Heart right ventricle (tissue), 16 donors: Measurements from ENCODE around the gene OR8B12. TPM values are rescaled to one million over a fixed set of nuclear protein-coding genes. Genes with fewer than 3 reads are reported as not detected.

Experiments used
- ATAC-seq, 8 donors: fragments of 200-7000 bp; cut with Tn5 transposase; one replicate each; pipeline ENCODE4 v1.9.1; 2020; ENCODE audit warnings: mild to moderate bottlenecking in 8 of 8, moderate library complexity in 8 of 8, moderate number of reproducible peaks in 1 of 8
- DNase-seq, 2 donors: peaks; one replicate each; pipeline ENCODE4 v3.0.0-alpha.2; 2020
- H3K27ac ChIP-seq, 10 donors: fragments of 200-600 bp; sonication (generic) in 2 of 10; one replicate each; pipeline versions ENCODE4 v1.5.0 to v1.8.0; 2020 to 2022; ENCODE audit warnings: mild to moderate bottlenecking in 3 of 10
- H3K27me3 ChIP-seq, 7 donors: fragments of 200-600 bp; one replicate each; pipeline ENCODE4 v1.8.0; 2021 to 2022; ENCODE audit warnings: mild to moderate bottlenecking in 2 of 7
- H3K36me3 ChIP-seq, 9 donors: fragments of 200-600 bp; sonication (generic) in 1 of 9; one replicate each; pipeline versions ENCODE4 v1.5.0 to v1.8.0; 2020 to 2022; ENCODE audit warnings: mild to moderate bottlenecking in 2 of 9
- H3K4me1 ChIP-seq, 9 donors: fragments of 200-600 bp; sonication (generic) in 1 of 9; one replicate each; pipeline versions ENCODE4 v1.5.0 to v1.8.0; 2020 to 2022; ENCODE audit warnings: mild to moderate bottlenecking in 4 of 9
- H3K4me3 ChIP-seq, 10 donors: fragments of 200-600 bp; sonication (generic) in 2 of 10; one replicate each; pipeline versions ENCODE4 v1.5.0 to v1.8.0; 2020 to 2022; ENCODE audit warnings: mild to moderate bottlenecking in 7 of 10, moderate library complexity in 2 of 10
- H3K9me3 ChIP-seq, 11 donors: fragments of 200-600 bp in 10 of 11; sonication (generic) in 2 of 11; one replicate each; pipeline versions ENCODE4 v1.5.0 to v1.8.0; 2013 to 2022; ENCODE audit warnings: mild to moderate bottlenecking in 2 of 11, control low read depth in 1 of 11, moderate library complexity in 1 of 11
- CTCF ChIP-seq, 9 donors: fragments of 200-600 bp; sonication (generic) in 2 of 9; IDR thresholded peaks; one replicate each; pipeline versions ENCODE4 v1.5.0 to v1.8.0; 2021 to 2022; ENCODE audit warnings: antibody characterized with exemption in 9 of 9, mild to moderate bottlenecking in 5 of 9, moderate library complexity in 1 of 9
- WGBS, 2 donors: extraction: QIAGEN DNeasy Blood & Tissue Kit; methylation state at CpG; one replicate each; pipeline ENCODE4 v1.1.7; 2013; ENCODE audit warnings: inconsistent platforms in 1 of 2; 5-methylcytosine and 5-hydroxymethylcytosine counted together
- intact Hi-C, 10 donors: fragments of 100-400 bp; cut with DNase I; formaldehyde crosslinking; loops; one replicate each; pipeline versions ENCODE4 v1.11.1 to v1.14.2; 2022
- polyA plus RNA-seq, 2 donors: library from polyadenylated mRNA; stranded (reverse); fragments of 200-250 nt; gene quantifications; one replicate each; pipeline ENCODE4 v1.2.3, GENCODE V29; 2013
- total RNA-seq, 10 donors: library from RNA; stranded (reverse); fragmentation: NEBNext Ultra II Directional in 3 of 10; extraction: Animal tissue kit (Norgen Biotek cat#: 25700) in 3 of 10; gene quantifications; one replicate each; pipeline versions ENCODE4 v1.2.1 to v1.2.4, GENCODE V29; 2021 to 2023
- donor health status: Arrhythmogenic right ventricular cardiomyopathy.
- donor health status: ischemic (EF 13 %, LVEDD 7.1; RV severe dilation, severe dysfunction).
- donor health status: healthy with polysubstance abuse.
- donor health status: DM: no; HTN: yes; CAD: no.
- donor health status: DM: no; HTN: no; CAD: no.
- donor health status: ischemic (EF 25% LVEDD 6.9; RV normal size, moderate dysfunction).
- donor health status: ischemic (EF 25% LVEDD 5.7; RV mildly dilated, moderate dysfunction).
- donor health status: healthy.
- donor health status: DM: yes; HTN: yes; CAD: no.
- donor health status: Ischemic cardiomyopathy.
- donor health status: ischemic (EF 35%, LVEDD 5.7; RV mildly dilated, moderate dysfunction).
- donor health status: nonischemic (EF 11% LVEDD 7.7; RV severe dilation, severe dysfunction).
- donor health status: DM: yes; HTN: yes; CAD: no.
- donor health status: PGD.
- donor health status: ischemic (EF 29% LVEDD 5.4; RV normal size, mild dysfunction).
- donor health status: nonischemic (EF 23%, LVEDD 6.1; RV moderate dilation, normal function).

Gene OR8B12
- total and polyA plus RNA-seq, 12 donors = not detected

DNA sequence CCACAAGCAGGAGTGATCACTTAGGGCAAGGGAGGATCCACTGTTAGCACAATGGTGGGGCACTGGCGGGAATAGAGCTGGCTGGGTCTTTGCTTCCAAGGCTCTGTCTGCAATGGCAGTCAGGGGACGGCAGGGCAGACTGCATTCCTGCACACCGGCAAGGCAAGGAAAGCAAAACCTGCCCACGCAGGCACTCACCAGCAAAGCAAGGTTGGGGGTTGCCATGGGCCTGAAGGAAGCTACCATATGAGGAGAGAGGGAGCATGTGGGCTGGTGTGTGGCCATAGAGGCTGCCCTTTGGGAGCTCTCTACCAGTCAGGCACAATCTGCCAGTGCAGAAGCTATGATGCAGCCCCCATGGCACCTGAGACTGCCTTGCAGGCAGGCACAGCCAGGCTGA, 33.2 kb downstream of the OR8B12 start:
- DNase-seq = no peak
- H3K27ac ChIP-seq = no peak overlapping the region
- WGBS, 2 donors = 79 to 81% methylated on average over 4 of the region's 4 CpGs
- no peaks in the 10 kb centered on the region for H3K36me3 ChIP-seq
- H3K27me3 ChIP-seq = peaks cover 0 to 10% (median 2%) of the 10 kb centered on the region in 7 donors
- no peak overlapping the region for H3K4me3 ChIP-seq
- no peak for TF ChIP-seq CTCF (IDR thresholded peaks at IDR 0.05)
- peaks cover 0 to 21% (median 0%) of the 10 kb centered on the region in 11 donors for H3K9me3 ChIP-seq
- intact Hi-C loops = no loop called here
- H3K4me1 ChIP-seq = peaks cover 0 to 4% (median 0%) of the 10 kb centered on the region in 9 donors
- no peak for ATAC-seq

DNA sequence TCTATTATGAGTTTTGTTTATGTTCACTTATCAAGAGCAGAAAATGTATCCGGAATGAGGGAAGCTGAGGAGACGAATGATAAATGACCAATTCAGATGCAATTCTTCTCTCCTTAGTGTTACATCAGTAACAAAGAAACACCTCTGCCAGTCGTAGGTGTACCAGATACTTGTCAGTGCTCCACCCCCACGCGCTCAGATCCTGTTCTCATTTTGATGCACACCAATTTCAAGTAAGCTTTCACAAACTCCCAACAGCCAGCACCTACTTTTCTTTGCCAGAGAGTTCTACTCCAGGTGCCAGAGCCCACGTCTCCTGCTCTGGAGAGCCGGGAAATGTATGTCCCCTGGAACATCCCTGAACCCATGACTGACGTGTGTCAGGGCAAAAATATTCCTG, 43.7 kb downstream of the OR8B12 start:
- 86 to 91% methylated on average over 8 of the region's 8 CpGs for WGBS, 2 donors
- no peak for TF ChIP-seq CTCF (IDR thresholded peaks at IDR 0.05)
- Histone ChIP-seq H3K27ac (no peak overlapping the region), H3K4me3 (no peak overlapping the region), H3K4me1 (no peaks in the 10 kb centered on the region), H3K27me3 (peaks cover 0 to 6% (median 0%) of the 10 kb centered on the region in 7 donors), H3K36me3 (no peaks in the 10 kb centered on the region), H3K9me3 (no peaks in the 10 kb centered on the region)
- intact Hi-C loops = no loop called here
- ATAC-seq (no peak), DNase-seq (no peak)

DNA sequence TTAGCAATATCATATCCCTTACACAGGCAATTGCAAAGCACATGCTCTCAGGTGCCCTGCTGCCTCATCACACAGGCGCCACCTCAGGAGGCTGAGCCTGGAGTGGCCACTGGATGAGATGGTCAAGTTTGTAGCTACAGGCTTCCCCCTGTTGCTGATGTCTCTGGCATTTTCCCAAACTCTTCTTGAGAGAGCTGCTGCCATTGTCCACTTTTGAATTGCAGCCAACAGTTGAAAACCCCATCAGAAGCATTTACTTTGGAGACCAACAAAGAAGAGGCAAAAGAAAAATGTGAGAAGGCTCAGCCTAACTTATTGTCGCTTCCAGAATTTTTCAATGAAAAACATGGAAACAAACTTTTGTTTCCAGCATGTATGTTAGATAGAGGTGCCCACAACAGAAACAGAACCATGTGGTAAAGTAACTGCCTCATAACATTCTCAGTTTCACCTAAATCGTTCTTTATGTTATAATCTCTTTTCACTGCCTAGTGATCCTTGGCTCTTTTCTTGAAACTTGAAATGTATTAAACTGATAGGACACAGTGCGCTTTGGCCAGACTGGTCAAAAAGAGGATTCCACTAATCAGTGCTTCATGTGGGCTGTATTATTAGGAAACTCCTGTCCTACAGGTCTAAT, 50.3 kb downstream of the OR8B12 start:
- H3K27ac ChIP-seq = no peak overlapping the region
- no peaks in the 10 kb centered on the region for H3K36me3 ChIP-seq
- H3K27me3 ChIP-seq = peaks cover 0 to 6% (median 0%) of the 10 kb centered on the region in 7 donors
- WGBS, 2 donors = 77 to 79% methylated on average over 4 of the region's 4 CpGs
- no peak overlapping the region for H3K4me3 ChIP-seq
- ATAC-seq (no peak), DNase-seq (no peak)
- TF ChIP-seq CTCF (IDR thresholded peaks at IDR 0.05) = no peak
- intact Hi-C loops = no loop called here
- H3K9me3 ChIP-seq = peaks cover 0 to 24% (median 0%) of the 10 kb centered on the region in 11 donors
- no peaks in the 10 kb centered on the region for H3K4me1 ChIP-seq

Other genes with a start within 250 kb of the OR8B12 start
- gene OR8D1, start 229.7 kb downstream of the OR8B12 start, total RNA-seq = not detected
- not detected for gene OR8D1, start 229.7 kb downstream of the OR8B12 start, polyA plus RNA-seq
- gene OR8D2, start 223.5 kb downstream of the OR8B12 start, total RNA-seq = not detected
- gene OR8D2, start 223.5 kb downstream of the OR8B12 start, polyA plus RNA-seq = not detected
- not detected for gene OR8B2, start 159.2 kb downstream of the OR8B12 start, total RNA-seq
- gene OR8B2, start 159.2 kb downstream of the OR8B12 start, polyA plus RNA-seq = not detected
- not detected for gene OR8B3, start 144.6 kb downstream of the OR8B12 start, total RNA-seq
- not detected for gene OR8B3, start 144.6 kb downstream of the OR8B12 start, polyA plus RNA-seq
- not detected for gene OR8B4, start 118.8 kb downstream of the OR8B12 start, total RNA-seq
- gene OR8B4, start 118.8 kb downstream of the OR8B12 start, polyA plus RNA-seq = not detected
- gene OR8B8, start 98.0 kb downstream of the OR8B12 start, total RNA-seq = not detected
- not detected for gene OR8B8, start 98.0 kb downstream of the OR8B12 start, polyA plus RNA-seq
- gene OR8A1, start 26.3 kb upstream of the OR8B12 start, total RNA-seq = not detected
- gene OR8A1, start 26.3 kb upstream of the OR8B12 start, polyA plus RNA-seq = not detected
- not detected for gene PANX3, start 67.8 kb upstream of the OR8B12 start, total RNA-seq
- not detected for gene PANX3, start 67.8 kb upstream of the OR8B12 start, polyA plus RNA-seq
- 10 to 100 TPM; 16.4 to 21.5 (median 19.2) TPM for gene TBRG1, start 79.2 kb upstream of the OR8B12 start, total RNA-seq
- 10 to 100 TPM; 19.1 to 19.2 TPM for gene TBRG1, start 79.2 kb upstream of the OR8B12 start, polyA plus RNA-seq
- gene SIAE, start 130.1 kb upstream of the OR8B12 start, total RNA-seq = 10 to 100 TPM; 67.0 to 92.9 (median 74.3) TPM
- 10 to 100 TPM; 17.9 to 78.0 TPM for gene SIAE, start 130.1 kb upstream of the OR8B12 start, polyA plus RNA-seq
- gene SPA17, start 130.2 kb upstream of the OR8B12 start, total RNA-seq = 1 to 10 TPM in 9 of 10 donors, under 1 TPM in 1; 0.62 to 4.9 (median 2.0) TPM
- 1 to 10 TPM; 4.4 to 4.8 TPM for gene SPA17, start 130.2 kb upstream of the OR8B12 start, polyA plus RNA-seq
- 1 to 10 TPM; 1.5 to 7.8 (median 4.1) TPM for gene NRGN, start 196.3 kb upstream of the OR8B12 start, total RNA-seq
- 10 to 100 TPM in 1 of 2 donors, 1 to 10 TPM in 1; 7.3 to 26.0 TPM for gene NRGN, start 196.3 kb upstream of the OR8B12 start, polyA plus RNA-seq
- gene VSIG2, start 208.6 kb upstream of the OR8B12 start, total RNA-seq = 1 to 10 TPM in 5 of 10 donors, under 1 TPM in 5; 0.72 to 2.2 (median 1.1) TPM
- gene VSIG2, start 208.6 kb upstream of the OR8B12 start, polyA plus RNA-seq = 1 to 10 TPM in 1 of 2 donors, under 1 TPM in 1; 0.55 to 2.3 TPM
- 10 to 100 TPM; 25.3 to 66.4 (median 44.8) TPM for gene ESAM, start 218.6 kb upstream of the OR8B12 start, total RNA-seq
- gene ESAM, start 218.6 kb upstream of the OR8B12 start, polyA plus RNA-seq = 10 to 100 TPM; 47.2 to 88.1 TPM